ENCODE results near the gene TSPAN9.

- TF ChIP-seq CTCF (IDR thresholded peaks at IDR 0.05) (no peak), POLR2A (IDR thresholded peaks at IDR 0.05) (no peak)
These were observed 138.9 kb downstream of the TSPAN9 start for GRCh38 chr12:3216097-3216496.

All from testis (tissue), 2 donors.